Chondrocyte (in vitro differentiated cells): ENCODE data around the gene IL17B. TPM values are rescaled to one million over a fixed set of nuclear protein-coding genes. Genes with fewer than 3 reads are reported as not detected.

Source experiments
- DNase-seq: peaks from one replicate; pipeline ENCODE4 v3.0.0; 2021; ENCODE audit warnings: mixed read lengths, low spot score
- H3K27ac Mint-ChIP-seq: one replicate; pipeline ENCODE4 v1.8.0; 2021; ENCODE audit warnings: mild to moderate bottlenecking, moderate library complexity, mixed read lengths; ENCODE audit not compliant: unreplicated experiment
- H3K27me3 Mint-ChIP-seq: 2 replicates; pipeline ENCODE4 v1.8.0; 2021; ENCODE audit warnings: low read depth, mixed read lengths
- H3K36me3 Mint-ChIP-seq: 2 replicates; pipeline ENCODE4 v1.8.0; 2021; ENCODE audit warnings: low read depth, mixed read lengths
- H3K4me1 Mint-ChIP-seq: 2 replicates; pipeline ENCODE4 v1.8.0; 2021; ENCODE audit warnings: low read depth, mild to moderate bottlenecking, mixed read lengths
- H3K4me3 Mint-ChIP-seq: one replicate; pipeline ENCODE4 v1.8.0; 2021; ENCODE audit warnings: mild to moderate bottlenecking, moderate library complexity, mixed read lengths; ENCODE audit not compliant: unreplicated experiment
- H3K9me3 Mint-ChIP-seq: 2 replicates; pipeline ENCODE4 v1.8.0; 2021; ENCODE audit warnings: low read depth, mixed read lengths
- total RNA-seq: library from RNA; stranded (reverse); gene quantifications from 3 replicates; pipeline ENCODE4 v1.2.1, GENCODE V29; 2021
- TF ChIP-seq, protein P1 (sequence below): fragments of 200-600 bp; sonication (generic); IDR thresholded peaks from 2 replicates; pipeline ENCODE4 v1.5.0; 2021; ENCODE audit warnings: antibody characterized with exemption, mild to moderate bottlenecking, moderate library complexity

IL17B gene
- total RNA-seq, 1 donor from 2014 or later, result 4.6 TPM

DNA sequence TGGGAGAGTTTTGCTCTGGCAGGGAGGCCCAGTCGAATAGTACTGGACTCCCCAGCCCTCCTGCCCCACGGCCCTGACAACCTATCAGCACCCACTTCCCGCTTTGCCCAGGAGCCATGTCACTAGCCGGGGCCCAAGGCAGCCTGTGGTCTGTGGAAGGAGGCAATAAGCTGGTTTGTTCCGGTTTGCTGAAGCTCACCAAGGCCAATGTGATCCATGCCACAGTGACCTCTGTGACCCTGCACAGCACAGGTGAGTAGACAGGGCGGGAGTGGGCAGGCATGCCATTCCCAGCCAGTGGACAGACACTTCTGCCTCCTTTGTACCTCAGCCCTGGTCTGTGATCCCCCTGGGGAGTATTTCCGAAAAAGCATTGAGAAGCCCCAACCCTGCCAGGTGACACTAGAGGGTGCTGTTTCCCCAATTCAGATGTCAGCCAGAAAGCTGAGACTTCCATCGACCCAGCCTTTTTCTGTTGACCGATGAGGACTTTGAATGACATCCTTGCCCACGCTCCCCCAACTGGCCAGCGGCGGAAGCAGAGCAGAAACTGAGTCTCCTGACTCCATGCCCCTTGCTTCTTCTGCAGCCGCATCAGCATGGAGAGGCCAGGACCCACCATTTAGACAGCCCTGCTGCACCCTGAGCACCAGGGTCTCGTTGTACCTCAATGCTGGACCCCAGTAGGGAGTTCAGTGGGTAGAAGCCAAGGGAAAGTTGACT, 11.7 kb downstream of the IL17B start:
- H3K4me1 Mint-ChIP-seq, result peaks cover 26% of the 10 kb centered on the region
- H3K36me3 Mint-ChIP-seq, result no peaks in the 10 kb centered on the region
- H3K9me3 Mint-ChIP-seq, result no peaks in the 10 kb centered on the region
- no peaks in the 10 kb centered on the region for H3K27me3 Mint-ChIP-seq
- no peak for DNase-seq
- no peak overlapping the region for H3K4me3 Mint-ChIP-seq
- no peak overlapping the region for H3K27ac Mint-ChIP-seq
- TF ChIP-seq, protein P1, sequence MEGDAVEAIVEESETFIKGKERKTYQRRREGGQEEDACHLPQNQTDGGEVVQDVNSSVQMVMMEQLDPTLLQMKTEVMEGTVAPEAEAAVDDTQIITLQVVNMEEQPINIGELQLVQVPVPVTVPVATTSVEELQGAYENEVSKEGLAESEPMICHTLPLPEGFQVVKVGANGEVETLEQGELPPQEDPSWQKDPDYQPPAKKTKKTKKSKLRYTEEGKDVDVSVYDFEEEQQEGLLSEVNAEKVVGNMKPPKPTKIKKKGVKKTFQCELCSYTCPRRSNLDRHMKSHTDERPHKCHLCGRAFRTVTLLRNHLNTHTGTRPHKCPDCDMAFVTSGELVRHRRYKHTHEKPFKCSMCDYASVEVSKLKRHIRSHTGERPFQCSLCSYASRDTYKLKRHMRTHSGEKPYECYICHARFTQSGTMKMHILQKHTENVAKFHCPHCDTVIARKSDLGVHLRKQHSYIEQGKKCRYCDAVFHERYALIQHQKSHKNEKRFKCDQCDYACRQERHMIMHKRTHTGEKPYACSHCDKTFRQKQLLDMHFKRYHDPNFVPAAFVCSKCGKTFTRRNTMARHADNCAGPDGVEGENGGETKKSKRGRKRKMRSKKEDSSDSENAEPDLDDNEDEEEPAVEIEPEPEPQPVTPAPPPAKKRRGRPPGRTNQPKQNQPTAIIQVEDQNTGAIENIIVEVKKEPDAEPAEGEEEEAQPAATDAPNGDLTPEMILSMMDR, result peak; percentile 93

DNA sequence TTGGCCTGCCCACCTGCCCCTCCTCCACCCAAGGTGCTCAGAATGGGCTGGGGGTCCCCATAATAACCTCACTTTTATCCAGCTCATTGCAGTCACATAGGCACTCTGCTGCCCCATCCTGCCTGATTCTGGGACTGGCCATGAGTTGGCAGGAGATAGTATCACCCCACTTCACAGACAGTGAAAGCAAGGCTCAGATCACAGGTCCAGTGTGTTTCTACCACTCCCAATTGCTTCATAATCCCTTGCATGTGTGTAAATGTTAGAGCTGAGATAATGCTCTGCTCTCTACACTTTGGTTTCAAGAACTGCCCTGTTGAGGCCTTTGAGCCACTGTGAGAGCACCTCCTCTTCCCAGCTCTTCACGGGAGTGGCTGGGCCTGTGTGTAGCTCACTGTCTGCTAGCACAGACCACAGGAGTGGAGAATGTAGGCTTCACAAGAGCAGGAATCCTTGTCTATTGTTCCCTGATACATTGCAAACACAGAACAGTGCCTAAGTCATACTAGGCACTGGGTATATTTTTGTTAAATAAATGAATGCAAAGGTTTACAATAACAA, 12.8 kb downstream of the IL17B start:
- no peaks in the 10 kb centered on the region for H3K27me3 Mint-ChIP-seq
- peaks cover 16% of the 10 kb centered on the region for H3K4me1 Mint-ChIP-seq
- H3K9me3 Mint-ChIP-seq, result no peaks in the 10 kb centered on the region
- no peaks in the 10 kb centered on the region for H3K36me3 Mint-ChIP-seq
- DNase-seq, result no peak
- TF ChIP-seq, protein P1, result no peak
- H3K27ac Mint-ChIP-seq, result no peak overlapping the region
- H3K4me3 Mint-ChIP-seq, result no peak overlapping the region

DNA sequence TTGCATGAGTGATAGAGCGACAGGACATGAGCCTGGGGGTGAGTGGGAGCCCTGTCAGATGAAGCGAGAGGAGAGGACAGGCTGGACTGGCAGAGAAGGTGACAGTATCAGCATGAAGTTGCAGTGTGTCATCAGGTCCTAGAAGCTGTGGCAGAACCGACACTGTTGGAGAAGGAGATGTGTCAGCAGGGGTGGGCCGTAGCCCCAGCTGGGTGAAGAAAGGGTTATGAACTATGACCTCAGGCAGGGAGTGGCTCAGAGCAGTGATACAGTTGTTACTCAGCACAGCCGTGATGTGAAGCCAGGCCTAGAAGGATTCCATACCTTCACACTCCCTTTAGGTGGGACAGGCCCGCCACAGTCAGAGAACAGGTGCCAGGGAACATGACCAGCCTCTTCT, 13.7 kb downstream of the IL17B start:
- peaks cover 10% of the 10 kb centered on the region for H3K4me1 Mint-ChIP-seq
- TF ChIP-seq, protein P1, result no peak
- no peaks in the 10 kb centered on the region for H3K36me3 Mint-ChIP-seq
- H3K9me3 Mint-ChIP-seq, result no peaks in the 10 kb centered on the region
- DNase-seq, result no peak
- H3K4me3 Mint-ChIP-seq, result no peak overlapping the region
- no peak overlapping the region for H3K27ac Mint-ChIP-seq
- no peaks in the 10 kb centered on the region for H3K27me3 Mint-ChIP-seq

DNA sequence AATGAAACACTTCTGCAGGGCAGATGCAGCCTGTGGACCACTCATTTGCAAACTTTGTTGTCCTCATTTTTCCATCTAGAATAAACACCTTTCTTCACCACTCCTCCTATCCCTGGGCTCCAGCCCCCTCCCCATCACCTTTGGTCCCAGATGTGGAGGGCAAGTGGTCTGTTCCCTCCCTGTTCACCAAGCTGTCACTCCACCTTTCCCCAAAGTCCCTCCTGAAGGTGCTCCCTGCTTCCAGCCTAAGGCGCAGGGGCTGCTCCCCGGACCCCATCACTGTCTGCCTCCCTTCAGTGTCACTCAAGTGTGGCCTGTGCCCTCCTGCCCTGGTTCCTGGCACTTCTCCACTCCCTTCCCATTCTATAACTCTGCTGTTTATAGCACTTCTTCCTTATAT, 14.4 kb downstream of the IL17B start:
- Mint-ChIP-seq H3K9me3 (no peaks in the 10 kb centered on the region), H3K27me3 (no peaks in the 10 kb centered on the region), H3K4me1 (peaks cover 10% of the 10 kb centered on the region), H3K4me3 (no peak overlapping the region), H3K36me3 (no peaks in the 10 kb centered on the region), H3K27ac (no peak overlapping the region)
- no peak for DNase-seq
- TF ChIP-seq, protein P1, result no peak

DNA sequence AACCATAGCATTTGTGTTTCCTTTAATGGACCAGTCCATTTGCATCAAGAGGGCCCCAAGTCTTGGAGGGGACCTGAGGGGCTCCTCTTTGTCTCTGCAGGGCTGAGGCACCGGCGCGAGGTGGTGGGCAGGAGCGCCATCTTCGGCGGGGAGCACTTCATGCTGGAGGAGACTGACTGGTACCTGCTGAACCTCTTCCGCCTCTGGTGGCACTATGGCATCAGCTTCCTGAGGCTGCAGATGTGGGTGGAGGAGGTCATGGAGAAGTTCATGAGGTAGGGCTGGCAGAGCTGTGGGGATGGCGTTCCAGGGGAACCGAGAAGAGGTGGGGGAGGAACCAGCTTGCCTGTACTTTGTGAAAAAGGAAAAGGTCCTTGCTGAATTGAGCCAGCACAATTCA, 15.2 kb downstream of the IL17B start:
- TF ChIP-seq, protein P1, result no peak
- Mint-ChIP-seq H3K27me3 (no peaks in the 10 kb centered on the region), H3K4me3 (no peak overlapping the region), H3K36me3 (no peaks in the 10 kb centered on the region), H3K4me1 (peaks cover 10% of the 10 kb centered on the region), H3K9me3 (no peaks in the 10 kb centered on the region), H3K27ac (no peak overlapping the region)
- no peak for DNase-seq
